HG03135 (cell line): ENCODE results near the gene NUP43.
"Not testable (repeated sequence)": the region's sequence is repeated elsewhere in the genome, so short reads cannot be mapped to it uniquely, and the experiment has no call there.

Experiments
- ATAC-seq: cut with Tn5 transposase; IDR thresholded peaks from one replicate; pipeline ENCODE4 v1.9.1; 2021; ENCODE audit warnings: mild to moderate bottlenecking, moderate library complexity; ENCODE audit not compliant: unreplicated experiment

The NUP43 gene

GRCh38 chr6:149746147-149746946, at the start of gene NUP43:
TSS of gene NUP43 (minus strand) at chr6:149746529. CDS start at chr6:149746495, 34 bp downstream.
- ATAC-seq = peak; percentile 48

GRCh38 chr6:149783551-149783950, 37.2 kb upstream of the NUP43 start:
- ATAC-seq = no peak

- ATAC-seq = no peak
Observed at GRCh38 chr6:149782337-149782736, 36.0 kb upstream of the NUP43 start.

- no peak for ATAC-seq
Observed at GRCh38 chr6:149781715-149782114, 35.4 kb upstream of the NUP43 start.

- ATAC-seq = no peak
Observed at GRCh38 chr6:149779644-149779963, 33.3 kb upstream of the NUP43 start.

GRCh38 chr6:149777624-149778023, 31.3 kb upstream of the NUP43 start:
- no peak for ATAC-seq

GRCh38 chr6:149771925-149772324, 25.6 kb upstream of the NUP43 start:
- ATAC-seq = no peak

GRCh38 chr6:149771185-149771584, 24.9 kb upstream of the NUP43 start:
- no peak for ATAC-seq

GRCh38 chr6:149769676-149770075, 23.3 kb upstream of the NUP43 start:
- ATAC-seq = no peak

GRCh38 chr6:149766156-149766769, 19.9 kb upstream of the NUP43 start:
- ATAC-seq = no peak

- no peak for ATAC-seq
Observed at GRCh38 chr6:149763866-149764265, 17.5 kb upstream of the NUP43 start.

GRCh38 chr6:149761438-149761837, 15.1 kb upstream of the NUP43 start:
- ATAC-seq = peak; percentile 97

GRCh38 chr6:149756261-149756636, 9.9 kb upstream of the NUP43 start:
- no peak for ATAC-seq

GRCh38 chr6:149755300-149756260, 9.3 kb upstream of the NUP43 start:
- ATAC-seq = peak; percentile 66

GRCh38 chr6:149754548-149754947, 8.2 kb upstream of the NUP43 start:
- no peak for ATAC-seq

GRCh38 chr6:149753374-149753637, 7.0 kb upstream of the NUP43 start:
- ATAC-seq = not testable (repeated sequence)

GRCh38 chr6:149752600-149753373, 6.5 kb upstream of the NUP43 start:
- no peak for ATAC-seq

GRCh38 chr6:149751920-149752319, 5.6 kb upstream of the NUP43 start:
- ATAC-seq = not testable (repeated sequence)

- no peak for ATAC-seq
Observed at GRCh38 chr6:149751239-149751638, 4.9 kb upstream of the NUP43 start.

- ATAC-seq = peak; percentile 39
Observed at GRCh38 chr6:149750136-149750609, 3.8 kb upstream of the NUP43 start.
